GM23248 (cell line): ENCODE data around the gene TMBIM4. TPM values are rescaled to one million over a fixed set of nuclear protein-coding genes. Genes with fewer than 3 reads are reported as not detected.

Experiments used
- DNase-seq: peaks from one replicate; pipeline ENCODE4 v3.0.0-alpha.2; 2015
- H2AFZ ChIP-seq: fragments of 200-600 bp; sonication (generic); 2 replicates; pipeline ENCODE4 v1.6.1; 2016; ENCODE audit warnings: antibody characterized with exemption
- H3F3A ChIP-seq: fragments of 200-600 bp; sonication (generic); 2 replicates; pipeline ENCODE4 v1.6.1; 2016; ENCODE audit warnings: mild to moderate bottlenecking, antibody characterized with exemption, mixed run types; ENCODE audit not compliant: insufficient read depth
- H3K27ac ChIP-seq: fragments of 200-600 bp; sonication (generic); 2 replicates; pipeline ENCODE4 v1.5.1; 2016; ENCODE audit warnings: mild to moderate bottlenecking
- H3K27me3 ChIP-seq: fragments of 200-600 bp; sonication (generic); replicated peaks from 2 replicates; pipeline ENCODE4 v1.6.1; 2016; ENCODE audit warnings: mild to moderate bottlenecking; ENCODE audit not compliant: insufficient read depth
- H3K36me3 ChIP-seq: fragments of 200-600 bp; sonication (generic); 2 replicates; pipeline ENCODE4 v1.6.1; 2016; ENCODE audit warnings: low read depth, mild to moderate bottlenecking
- H3K4me1 ChIP-seq: fragments of 200-600 bp; sonication (generic); 2 replicates; pipeline ENCODE4 v1.6.1; 2016; ENCODE audit warnings: mild to moderate bottlenecking; ENCODE audit not compliant: insufficient read depth
- H3K4me2 ChIP-seq: fragments of 200-600 bp; sonication (generic); one replicate; pipeline ENCODE4 v1.6.1; 2016; ENCODE audit warnings: mild to moderate bottlenecking; ENCODE audit not compliant: unreplicated experiment
- H3K4me3 ChIP-seq: fragments of 200-600 bp; sonication (generic); 2 replicates; pipeline ENCODE4 v1.5.1; 2016; ENCODE audit warnings: mild to moderate bottlenecking
- H3K79me2 ChIP-seq: fragments of 200-600 bp; sonication (generic); 2 replicates; pipeline ENCODE4 v1.6.1; 2016; ENCODE audit warnings: mild to moderate bottlenecking; ENCODE audit not compliant: insufficient read depth
- H3K9ac ChIP-seq: fragments of 200-600 bp; sonication (generic); 2 replicates; pipeline ENCODE4 v1.6.1; 2016; ENCODE audit warnings: mild to moderate bottlenecking
- H3K9me2 ChIP-seq: fragments of 200-600 bp; sonication (generic); 2 replicates; pipeline ENCODE4 v1.6.1; 2016; ENCODE audit warnings: mixed run types, mild to moderate bottlenecking, moderate library complexity; ENCODE audit not compliant: insufficient read depth
- H3K9me3 ChIP-seq: fragments of 200-600 bp; sonication (generic); one replicate; pipeline ENCODE4 v1.6.1; 2017; ENCODE audit warnings: low read depth
- H4K20me1 ChIP-seq: fragments of 200-600 bp; sonication (generic); 2 replicates; pipeline ENCODE4 v1.6.0; 2016; ENCODE audit not compliant: insufficient read depth
- EZH2 ChIP-seq: fragments of 200-600 bp; sonication (generic); IDR thresholded peaks from 2 replicates; pipeline ENCODE4 v1.6.1; 2018; ENCODE audit warnings: antibody characterized with exemption, mild to moderate bottlenecking; ENCODE audit not compliant: insufficient read depth, poor library complexity, severe bottlenecking
- EZH2phosphoT487 ChIP-seq: fragments of 200-600 bp; sonication (generic); IDR thresholded peaks from 2 replicates; pipeline ENCODE4 v1.6.1; 2018; ENCODE audit warnings: antibody characterized with exemption, moderate library complexity, mild to moderate bottlenecking, low read depth; ENCODE audit not compliant: insufficient read depth
- WGBS, 2 experiments: methylation state at CpG; one replicate each; pipeline ENCODE4 v1.1.6; 2015 to 2017; ENCODE audit warnings: low lambda C conversion rate in 2 of 2, low coverage in 1 of 2; ENCODE audit errors: missing lambda C conversion rate in 2 of 2; 5-methylcytosine and 5-hydroxymethylcytosine counted together
- in situ Hi-C: fragments of 300-500 bp; cut with MboI; formaldehyde crosslinking; loops from 2 replicates; pipeline ENCODE4 v1.15.0; 2020
- polyA plus RNA-seq: library from polyadenylated mRNA; unstranded; fragments of >200 nt; fragmentation: Nextera tagmentation; extraction: Ambion mirVana; gene quantifications from 2 replicates; pipeline ENCODE4 v1.2.1, GENCODE V29; 2016
- total RNA-seq: library from RNA; depleted of rRNA; stranded (reverse); fragments of >200 nt; shearing (Covaris generic); gene quantifications from 2 replicates; pipeline ENCODE4 v1.2.3, GENCODE V29; 2014

Gene TMBIM4
- total and polyA plus RNA-seq, 2 experiments from 2014 or later: 162 to 276 TPM

- Histone ChIP-seq H3K4me3 (no peak overlapping the region), H3K27ac (no peak overlapping the region), H3K9me2 (no peaks in the 10 kb centered on the region), H3K9ac (no peak overlapping the region), H3F3A (peaks cover 12% of the 10 kb centered on the region; the same call in 1 of the 2 replicates), H3K9me3 (no peaks in the 10 kb centered on the region), H3K79me2 (no peaks in the 10 kb centered on the region), H3K27me3 (no peaks in the 10 kb centered on the region), H3K4me1 (peaks cover 11% of the 10 kb centered on the region), H4K20me1 (no peaks in the 10 kb centered on the region), H3K36me3 (no peaks in the 10 kb centered on the region), H2AFZ (no peak overlapping the region), H3K4me2 (no peak overlapping the region)
- in situ Hi-C loops: no loop called here
- DNase-seq: peak; percentile 28
- TF ChIP-seq EZH2 (no peak), EZH2phosphoT487 (no peak)
Measured at GRCh38 chr12:66111605-66112004, 58.2 kb downstream of the TMBIM4 start.

GRCh38 chr12:66109056-66109455, 60.7 kb downstream of the TMBIM4 start:
- Histone ChIP-seq H3K79me2 (no peaks in the 10 kb centered on the region), H3K27me3 (no peaks in the 10 kb centered on the region), H3K9ac (no peak overlapping the region), H3K4me1 (peaks cover 11% of the 10 kb centered on the region), H2AFZ (no peak overlapping the region), H4K20me1 (no peaks in the 10 kb centered on the region), H3K4me2 (no peak overlapping the region), H3K9me2 (no peaks in the 10 kb centered on the region), H3K36me3 (no peaks in the 10 kb centered on the region), H3F3A (peaks cover 12% of the 10 kb centered on the region; the same call in 1 of the 2 replicates), H3K4me3 (no peak overlapping the region), H3K9me3 (no peaks in the 10 kb centered on the region), H3K27ac (no peak overlapping the region)
- TF ChIP-seq EZH2phosphoT487: no peak
- TF ChIP-seq EZH2: no peak
- in situ Hi-C loops: no loop called here
- DNase-seq: no peak
- WGBS, 2 experiments: 52 to 55% methylated on average over 4 of the region's 4 CpGs

- no peak overlapping the region for H3K9ac ChIP-seq
- H3F3A ChIP-seq: peaks cover 14% of the 10 kb centered on the region
- H3K9me3 ChIP-seq: no peaks in the 10 kb centered on the region
- no peak overlapping the region for H3K4me2 ChIP-seq
- no peaks in the 10 kb centered on the region for H3K9me2 ChIP-seq
- no peaks in the 10 kb centered on the region for H3K79me2 ChIP-seq
- H3K36me3 ChIP-seq: no peaks in the 10 kb centered on the region
- H3K4me1 ChIP-seq: peaks cover 13% of the 10 kb centered on the region
- H3K27me3 ChIP-seq: no peaks in the 10 kb centered on the region
- no peak overlapping the region for H3K4me3 ChIP-seq
- TF ChIP-seq EZH2: no peak
- no peak for TF ChIP-seq EZH2phosphoT487
- in situ Hi-C loops: no loop called here
- no peak overlapping the region for H3K27ac ChIP-seq
- 89 to 93% methylated on average over 1 of the region's 1 CpG for WGBS, 2 experiments
- no peak for DNase-seq
- H4K20me1 ChIP-seq: no peaks in the 10 kb centered on the region
- no peak overlapping the region for H2AFZ ChIP-seq
Measured at GRCh38 chr12:66108386-66108785, 61.4 kb downstream of the TMBIM4 start.

GRCh38 chr12:66107451-66107915, 62.3 kb downstream of the TMBIM4 start:
- no peak overlapping the region for H3K27ac ChIP-seq
- H3K27me3 ChIP-seq: no peaks in the 10 kb centered on the region
- H3K9me3 ChIP-seq: no peaks in the 10 kb centered on the region
- DNase-seq: peak; percentile 92
- no peaks in the 10 kb centered on the region for H3K36me3 ChIP-seq
- H3K9me2 ChIP-seq: no peaks in the 10 kb centered on the region
- H3K4me2 ChIP-seq: peak overlapping the region; percentile 71
- H3K79me2 ChIP-seq: no peaks in the 10 kb centered on the region
- in situ Hi-C loops: no loop called here
- peak overlapping the region; percentile 53 for H3K9ac ChIP-seq
- TF ChIP-seq EZH2 (no peak), EZH2phosphoT487 (no peak)
- no peaks in the 10 kb centered on the region for H4K20me1 ChIP-seq
- H3K4me3 ChIP-seq: peak overlapping the region; percentile 37; the same call in 1 of the 2 replicates
- peaks cover 21% of the 10 kb centered on the region for H3K4me1 ChIP-seq
- peaks cover 20% of the 10 kb centered on the region for H3F3A ChIP-seq
- H2AFZ ChIP-seq: peak overlapping the region; percentile 82
- 9 to 15% methylated on average over 9 of the region's 9 CpGs for WGBS, 2 experiments
